ENCODE measurements around the gene EVC2. TPM values are rescaled to one million over a fixed set of nuclear protein-coding genes. Genes with fewer than 3 reads are reported as not detected.

The EVC2 gene
- total RNA-seq, 1 donor from 2014 or later = 5.2 TPM

GRCh38 chr4:5715357-5715756 is 7.0 kb upstream of the EVC2 start:
- peaks cover 0 to 4% (median 2%) of the 10 kb centered on the region in 3 donors for H3K9me3 ChIP-seq (ENCODE audit: control insufficient read depth in 3 of 3, low read length in 3 of 3)
- H3K27me3 ChIP-seq (ENCODE audit: control insufficient read depth in 3 of 3, insufficient read depth in 3 of 3, low read length in 3 of 3) = peaks cover 0 to 10% (median 3%) of the 10 kb centered on the region in 3 donors

GRCh38 chr4:5713861-5714260 is 5.5 kb upstream of the EVC2 start:
- Histone ChIP-seq H3K9ac (ENCODE audit: low read depth in 1 of 3, low read length in 3 of 3) (no peak overlapping the region), H3K27ac (ENCODE audit: low read depth, low read length) (no peak overlapping the region), H3K27me3 (ENCODE audit: control insufficient read depth in 3 of 3, insufficient read depth in 3 of 3, low read length in 3 of 3) (peaks cover 4 to 22% (median 8%) of the 10 kb centered on the region in 3 donors), H3K9me3 (ENCODE audit: control insufficient read depth in 3 of 3, low read length in 3 of 3) (peaks cover 0 to 4% (median 0%) of the 10 kb centered on the region in 3 donors), H3K4me1 (ENCODE audit: control insufficient read depth in 3 of 3, insufficient read depth in 3 of 3, low read length in 3 of 3) (peaks cover 6 to 12% (median 7%) of the 10 kb centered on the region in 3 donors), H3K4me3 (ENCODE audit: low read length in 3 of 3) (no peak overlapping the region), H3K36me3 (ENCODE audit: control insufficient read depth in 3 of 3, insufficient read depth in 3 of 3, low read length in 3 of 3) (no peaks in the 10 kb centered on the region)

More at GRCh38 chr4:5715357-5715756, 7.0 kb upstream of the EVC2 start:
- Histone ChIP-seq H3K9ac (ENCODE audit: low read depth in 1 of 3, low read length in 3 of 3) (no peak overlapping the region), H3K4me3 (ENCODE audit: low read length in 3 of 3) (no peak overlapping the region), H3K36me3 (ENCODE audit: control insufficient read depth in 3 of 3, insufficient read depth in 3 of 3, low read length in 3 of 3) (peaks cover 0 to 4% (median 3%) of the 10 kb centered on the region in 3 donors), H3K27ac (ENCODE audit: low read depth, low read length) (no peak overlapping the region), H3K4me1 (ENCODE audit: control insufficient read depth in 3 of 3, insufficient read depth in 3 of 3, low read length in 3 of 3) (peaks cover 3 to 10% (median 4%) of the 10 kb centered on the region in 3 donors)

DNA sequence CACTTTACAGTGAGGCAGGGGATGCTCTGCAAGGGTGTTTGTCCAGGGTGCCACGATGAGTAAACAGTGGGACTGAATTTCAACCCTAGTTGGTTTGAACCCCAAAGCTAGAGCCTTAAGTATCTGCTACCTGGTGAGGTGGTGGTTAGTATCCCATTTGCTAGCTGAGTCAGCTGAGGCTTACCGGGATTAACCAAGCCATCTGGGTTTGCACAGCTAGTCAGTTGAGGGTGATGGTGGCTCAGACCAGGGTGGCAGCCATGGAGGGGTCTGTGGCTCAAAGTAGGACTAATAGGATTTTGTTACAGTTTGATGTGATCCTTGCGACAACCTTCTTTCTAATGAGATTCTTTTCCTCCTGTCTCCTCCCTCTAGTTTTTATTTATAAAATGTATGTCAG is 4.6 kb upstream of the EVC2 start:
- Histone ChIP-seq H3K36me3 (ENCODE audit: control insufficient read depth in 3 of 3, insufficient read depth in 3 of 3, low read length in 3 of 3) (no peaks in the 10 kb centered on the region), H3K27me3 (ENCODE audit: control insufficient read depth in 3 of 3, insufficient read depth in 3 of 3, low read length in 3 of 3) (peaks cover 6 to 26% (median 13%) of the 10 kb centered on the region in 3 donors), H3K27ac (ENCODE audit: low read depth, low read length) (no peak overlapping the region), H3K4me3 (ENCODE audit: low read length in 3 of 3) (no peak overlapping the region), H3K4me1 (ENCODE audit: control insufficient read depth in 3 of 3, insufficient read depth in 3 of 3, low read length in 3 of 3) (peaks cover 7 to 12% (median 8%) of the 10 kb centered on the region in 3 donors), H3K9me3 (ENCODE audit: control insufficient read depth in 3 of 3, low read length in 3 of 3) (peaks cover 0 to 4% (median 0%) of the 10 kb centered on the region in 3 donors), H3K9ac (ENCODE audit: low read depth in 1 of 3, low read length in 3 of 3) (no peak overlapping the region)

DNA sequence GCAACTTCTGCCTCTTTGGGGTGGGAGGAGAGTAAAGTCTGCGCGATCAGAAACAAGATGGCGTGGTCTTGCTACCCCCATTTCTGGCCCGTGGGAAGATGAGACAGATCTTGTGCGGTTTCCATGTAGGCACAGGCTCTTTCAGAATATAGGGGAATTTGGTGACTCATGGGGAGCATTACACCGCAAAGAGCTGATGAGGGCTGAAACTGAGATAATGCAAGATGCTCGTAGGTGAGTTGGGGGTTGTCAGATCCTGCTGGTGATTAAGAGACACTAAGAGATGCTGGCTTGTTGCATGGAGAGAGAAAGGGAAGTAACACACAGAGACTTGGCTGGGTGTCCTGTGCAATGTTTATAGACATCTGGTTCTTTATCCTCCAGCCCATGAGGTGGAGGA is 4.2 kb upstream of the EVC2 start:
- H3K9me3 ChIP-seq (ENCODE audit: control insufficient read depth in 3 of 3, low read length in 3 of 3) = peaks cover 0 to 4% (median 0%) of the 10 kb centered on the region in 3 donors
- H3K27ac ChIP-seq (ENCODE audit: low read depth, low read length) = no peak overlapping the region
- no peak overlapping the region for H3K4me3 ChIP-seq (ENCODE audit: low read length in 3 of 3)
- no peaks in the 10 kb centered on the region for H3K36me3 ChIP-seq (ENCODE audit: control insufficient read depth in 3 of 3, insufficient read depth in 3 of 3, low read length in 3 of 3)
- H3K9ac ChIP-seq (ENCODE audit: low read depth in 1 of 3, low read length in 3 of 3) = no peak overlapping the region
- peaks cover 8 to 30% (median 17%) of the 10 kb centered on the region in 3 donors for H3K27me3 ChIP-seq (ENCODE audit: control insufficient read depth in 3 of 3, insufficient read depth in 3 of 3, low read length in 3 of 3)
- peaks cover 10 to 14% (median 11%) of the 10 kb centered on the region in 3 donors for H3K4me1 ChIP-seq (ENCODE audit: control insufficient read depth in 3 of 3, insufficient read depth in 3 of 3, low read length in 3 of 3)

DNA sequence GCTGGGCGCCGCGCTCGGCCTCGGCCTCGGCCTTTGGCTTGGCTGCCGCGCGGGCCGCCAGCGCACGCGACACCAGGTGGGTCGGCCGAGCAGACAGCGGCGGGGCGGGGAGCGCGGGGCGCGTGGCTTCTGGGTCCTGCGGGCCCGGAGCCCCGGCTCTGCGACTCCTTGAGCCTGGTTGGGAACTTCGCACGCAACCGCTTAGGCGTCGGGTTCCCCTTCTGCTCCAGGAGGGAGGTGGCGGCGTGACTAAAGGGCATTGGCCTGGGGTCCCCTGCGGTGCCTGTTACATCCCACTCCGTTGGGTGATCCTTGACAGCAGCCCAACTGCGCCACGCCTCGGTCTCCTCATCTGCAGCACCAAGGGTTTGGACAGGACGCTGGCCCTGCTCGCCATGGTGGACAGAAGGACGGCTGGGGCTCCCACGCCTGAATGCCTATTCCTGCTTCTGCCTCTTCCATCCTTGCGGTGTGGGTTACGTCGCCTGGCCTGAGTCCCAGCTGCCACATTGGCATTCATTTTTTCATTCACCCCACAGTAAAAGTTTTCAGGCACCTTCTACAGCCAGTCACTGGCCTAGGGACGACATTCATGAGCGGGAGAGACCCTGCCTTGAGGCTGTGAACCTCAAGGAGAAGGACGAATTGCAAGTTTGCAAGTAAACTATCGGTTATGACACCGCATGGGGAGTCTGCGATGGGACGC is 3.3 kb upstream of the EVC2 start:
- H3K27ac ChIP-seq (ENCODE audit: low read depth, low read length) = no peak overlapping the region
- no peaks in the 10 kb centered on the region for H3K36me3 ChIP-seq (ENCODE audit: control insufficient read depth in 3 of 3, insufficient read depth in 3 of 3, low read length in 3 of 3)
- peak overlapping the region; percentile 49 to 67 (median 63) for H3K4me3 ChIP-seq (ENCODE audit: low read length in 3 of 3)
- H3K9me3 ChIP-seq (ENCODE audit: control insufficient read depth in 3 of 3, low read length in 3 of 3) = peaks cover 0 to 4% (median 0%) of the 10 kb centered on the region in 3 donors
- peak overlapping the region in 2 of 3 donors; percentile 20 to 40 for H3K9ac ChIP-seq (ENCODE audit: low read depth in 1 of 3, low read length in 3 of 3)
- H3K27me3 ChIP-seq (ENCODE audit: control insufficient read depth in 3 of 3, insufficient read depth in 3 of 3, low read length in 3 of 3) = peaks cover 17 to 34% (median 26%) of the 10 kb centered on the region in 3 donors
- H3K4me1 ChIP-seq (ENCODE audit: control insufficient read depth in 3 of 3, insufficient read depth in 3 of 3, low read length in 3 of 3) = peaks cover 17 to 18% (median 17%) of the 10 kb centered on the region in 3 donors

DNA sequence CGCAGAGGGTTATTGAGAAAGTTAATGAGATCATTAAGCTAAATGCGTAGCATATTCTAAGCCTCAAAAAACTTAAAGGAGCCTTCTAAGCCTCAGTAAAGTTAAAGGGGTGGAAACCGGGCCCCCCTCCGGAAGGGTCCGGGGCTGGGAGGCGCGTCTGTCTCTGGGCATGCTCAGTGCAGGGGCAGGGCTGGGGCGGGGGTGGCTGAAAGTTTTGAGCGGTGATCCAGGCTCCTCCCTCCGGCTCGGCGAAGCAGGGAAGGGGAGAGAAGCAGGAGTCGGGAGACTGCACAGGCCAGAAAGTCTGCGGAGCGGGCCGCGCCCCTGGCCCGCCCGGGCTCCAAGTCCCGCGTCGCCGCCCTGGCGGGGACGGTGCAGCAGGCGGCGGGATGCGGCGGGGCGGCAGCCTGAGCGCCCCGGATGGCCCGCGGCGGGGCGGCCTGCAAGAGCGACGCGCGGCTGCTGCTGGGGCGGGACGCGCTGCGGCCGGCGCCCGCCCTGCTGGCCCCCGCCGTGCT is 2.7 kb upstream of the EVC2 start, which contains the start of gene EVC:
Gene EVC (plus strand): TSS at position 241 of the 518 bp plus-strand sequence. CDS start 180 bp downstream, at position 421.
- H3K27ac ChIP-seq (ENCODE audit: low read depth, low read length) = peak within 1 kb of the TSS; percentile 36
- peaks cover 0 to 4% (median 0%) of the 10 kb centered on the region in 3 donors for H3K9me3 ChIP-seq (ENCODE audit: control insufficient read depth in 3 of 3, low read length in 3 of 3)

GRCh38 chr4:5710065-5710960 is 2.0 kb upstream of the EVC2 start:
- Histone ChIP-seq H3K4me1 (ENCODE audit: control insufficient read depth in 3 of 3, insufficient read depth in 3 of 3, low read length in 3 of 3) (peaks cover 18 to 21% (median 19%) of the 10 kb centered on the region in 3 donors), H3K36me3 (ENCODE audit: control insufficient read depth in 3 of 3, insufficient read depth in 3 of 3, low read length in 3 of 3) (no peaks in the 10 kb centered on the region), H3K9ac (ENCODE audit: low read depth in 1 of 3, low read length in 3 of 3) (peak overlapping the region in 1 of 3 donors; percentile 9), H3K27ac (ENCODE audit: low read depth, low read length) (peak overlapping the region; percentile 36), H3K9me3 (ENCODE audit: control insufficient read depth in 3 of 3, low read length in 3 of 3) (peaks cover 0 to 2% (median 0%) of the 10 kb centered on the region in 3 donors), H3K4me3 (ENCODE audit: low read length in 3 of 3) (peak overlapping the region; percentile 35 to 65 (median 63)), H3K27me3 (ENCODE audit: control insufficient read depth in 3 of 3, insufficient read depth in 3 of 3, low read length in 3 of 3) (peaks cover 18 to 36% (median 28%) of the 10 kb centered on the region in 3 donors)

More for the DNA sequence above, 2.7 kb upstream of the EVC2 start, which contains the start of gene EVC:
- H3K4me3 ChIP-seq (ENCODE audit: low read length in 3 of 3) = peak within 1 kb of the TSS; percentile 49 to 67 (median 63)
- peak within 1 kb of the TSS in 2 of 3 donors; percentile 20 to 40 for H3K9ac ChIP-seq (ENCODE audit: low read depth in 1 of 3, low read length in 3 of 3)
- H3K27me3 ChIP-seq (ENCODE audit: control insufficient read depth in 3 of 3, insufficient read depth in 3 of 3, low read length in 3 of 3) = peaks cover 18 to 36% (median 28%) of the 10 kb centered on the region in 3 donors
- peaks cover 18 to 19% (median 18%) of the 10 kb centered on the region in 3 donors for H3K4me1 ChIP-seq (ENCODE audit: control insufficient read depth in 3 of 3, insufficient read depth in 3 of 3, low read length in 3 of 3)
- H3K36me3 ChIP-seq (ENCODE audit: control insufficient read depth in 3 of 3, insufficient read depth in 3 of 3, low read length in 3 of 3) = no peaks in the 10 kb centered on the region

DNA sequence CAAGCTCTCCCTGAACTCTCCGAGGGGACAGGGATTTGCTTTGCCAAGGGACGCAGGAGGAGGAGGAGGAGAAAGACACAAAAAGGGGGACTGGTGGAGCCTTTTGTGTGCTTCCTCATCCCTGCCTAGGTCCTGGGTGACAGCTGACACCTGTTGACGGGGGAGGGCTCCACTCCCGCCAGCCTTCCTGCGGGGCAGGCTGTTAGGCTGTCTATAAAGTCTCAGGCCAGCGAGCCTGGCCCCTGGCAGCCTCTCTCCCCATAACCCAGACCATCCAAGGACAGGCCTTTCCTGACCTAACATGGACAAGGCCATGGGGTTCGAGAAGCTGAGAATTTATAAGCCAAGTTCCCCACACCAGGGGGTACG is 832 bp upstream of the EVC2 start:
- Histone ChIP-seq H3K4me3 (ENCODE audit: low read length in 3 of 3) (no peak overlapping the region), H3K27me3 (ENCODE audit: control insufficient read depth in 3 of 3, insufficient read depth in 3 of 3, low read length in 3 of 3) (peaks cover 18 to 36% (median 28%) of the 10 kb centered on the region in 3 donors), H3K4me1 (ENCODE audit: control insufficient read depth in 3 of 3, insufficient read depth in 3 of 3, low read length in 3 of 3) (peaks cover 18 to 21% (median 19%) of the 10 kb centered on the region in 3 donors), H3K27ac (ENCODE audit: low read depth, low read length) (peak overlapping the region; percentile 51), H3K9ac (ENCODE audit: low read depth in 1 of 3, low read length in 3 of 3) (peak overlapping the region in 1 of 3 donors; percentile 51), H3K36me3 (ENCODE audit: control insufficient read depth in 3 of 3, insufficient read depth in 3 of 3, low read length in 3 of 3) (no peaks in the 10 kb centered on the region), H3K9me3 (ENCODE audit: control insufficient read depth in 3 of 3, low read length in 3 of 3) (no peaks in the 10 kb centered on the region)

GRCh38 chr4:5707778-5708448 is 446 bp downstream of the EVC2 start:
- no peaks in the 10 kb centered on the region for H3K9me3 ChIP-seq (ENCODE audit: control insufficient read depth in 3 of 3, low read length in 3 of 3)
- peak overlapping the region; percentile 50 to 62 (median 57) for H3K9ac ChIP-seq (ENCODE audit: low read depth in 1 of 3, low read length in 3 of 3)
- peak overlapping the region; percentile 56 to 71 (median 69) for H3K4me3 ChIP-seq (ENCODE audit: low read length in 3 of 3)
- peaks cover 18 to 21% (median 19%) of the 10 kb centered on the region in 3 donors for H3K4me1 ChIP-seq (ENCODE audit: control insufficient read depth in 3 of 3, insufficient read depth in 3 of 3, low read length in 3 of 3)
- peak overlapping the region; percentile 51 for H3K27ac ChIP-seq (ENCODE audit: low read depth, low read length)
- H3K36me3 ChIP-seq (ENCODE audit: control insufficient read depth in 3 of 3, insufficient read depth in 3 of 3, low read length in 3 of 3) = no peaks in the 10 kb centered on the region
- peaks cover 18 to 36% (median 28%) of the 10 kb centered on the region in 3 donors for H3K27me3 ChIP-seq (ENCODE audit: control insufficient read depth in 3 of 3, insufficient read depth in 3 of 3, low read length in 3 of 3)
